OCI-LY7 (cell line): ENCODE results near the gene ZFAND4. TPM values are rescaled to one million over a fixed set of nuclear protein-coding genes. Genes with fewer than 3 reads are reported as not detected.

Source experiments
- BruUV-seq: library from RNA; stranded (reverse); fragments of 400-500 nt; replicated peaks from 2 replicates; lab custom pipeline; 2021; lab: Mats Ljungman, UMichigan
- CTCF ChIA-PET: fragments of 300-600 bp; sonication (Branson Sonifier 250); formaldehyde crosslinking; loops from one replicate; lab custom pipeline; 2022; ENCODE audit warnings: antibody characterized with exemption; ENCODE audit not compliant: unreplicated experiment; lab: Charles Lee
- POLR2A ChIA-PET: fragments of 300-600 bp; sonication (Branson Sonifier 250); formaldehyde crosslinking; loops from one replicate; lab custom pipeline; 2022; ENCODE audit warnings: antibody characterized with exemption; lab: Charles Lee
- DNase-seq: peaks from one replicate; pipeline ENCODE4 v3.0.0-alpha.2; 2015; ENCODE audit warnings: low spot score
- H2AFZ ChIP-seq: fragments of 200-600 bp; sonication (generic), shearing (Covaris generic); 2 replicates; pipeline ENCODE4 v1.6.1; 2014; ENCODE audit warnings: mild to moderate bottlenecking, antibody characterized with exemption, low read length, moderate library complexity
- H3K27ac ChIP-seq: fragments of 200-600 bp; sonication (generic); 2 replicates; pipeline ENCODE4 v1.5.1; 2014; ENCODE audit warnings: mixed run types, low read depth, mild to moderate bottlenecking, moderate library complexity, low read length, inconsistent platforms; ENCODE audit not compliant: poor library complexity, severe bottlenecking
- H3K36me3 ChIP-seq: fragments of 200-600 bp; sonication (generic); 2 replicates; pipeline ENCODE4 v1.6.1; 2014; ENCODE audit warnings: mild to moderate bottlenecking, antibody characterized with exemption, low read length, moderate library complexity, mixed read lengths; ENCODE audit not compliant: insufficient read depth
- H3K4me1 ChIP-seq: fragments of 200-600 bp; sonication (generic); 2 replicates; pipeline ENCODE4 v1.5.1; 2014; ENCODE audit warnings: mild to moderate bottlenecking, low read length; ENCODE audit not compliant: insufficient read depth, poor library complexity, severe bottlenecking
- H3K4me2 ChIP-seq: fragments of 200-600 bp; sonication (generic); 2 replicates; pipeline ENCODE4 v1.6.1; 2014; ENCODE audit warnings: mild to moderate bottlenecking, low read length
- H3K4me3 ChIP-seq: fragments of 200-600 bp; sonication (generic); 2 replicates; pipeline ENCODE4 v1.5.1; 2014; ENCODE audit warnings: mild to moderate bottlenecking, low read depth, low read length; ENCODE audit not compliant: poor library complexity, severe bottlenecking
- H3K79me2 ChIP-seq: fragments of 200-600 bp; sonication (generic); 2 replicates; pipeline ENCODE4 v1.6.1; 2016; ENCODE audit warnings: low read depth, mild to moderate bottlenecking, low read length, moderate library complexity, mixed read lengths; ENCODE audit not compliant: insufficient read depth
- H3K9me2 ChIP-seq: fragments of 200-600 bp; sonication (generic); 2 replicates; pipeline ENCODE4 v1.6.1; 2016; ENCODE audit warnings: mild to moderate bottlenecking, low read length, mixed read lengths; ENCODE audit not compliant: insufficient read depth
- H3K9me3 ChIP-seq: fragments of 200-600 bp; sonication (generic); 2 replicates; pipeline ENCODE4 v1.6.1; 2014; ENCODE audit warnings: mild to moderate bottlenecking, mixed run types, low read length, mixed read lengths
- H4K20me1 ChIP-seq: fragments of 200-600 bp; sonication (generic); 2 replicates; pipeline ENCODE4 v1.6.1; 2014; ENCODE audit warnings: mild to moderate bottlenecking, antibody characterized with exemption, low read length, moderate library complexity, mixed read lengths; ENCODE audit not compliant: insufficient read depth
- EZH2phosphoT487 ChIP-seq: fragments of 200-600 bp; sonication (generic); IDR thresholded peaks from 2 replicates; pipeline ENCODE4 v1.6.1; 2018; ENCODE audit warnings: low read depth, borderline replicate concordance, mild to moderate bottlenecking, mixed run types, antibody characterized with exemption, low read length, moderate library complexity, mixed read lengths
- intact Hi-C: fragments of 100-400 bp; cut with micrococcal nuclease; formaldehyde crosslinking; loops from one replicate; pipeline ENCODE4 v1.10.0; 2022; ENCODE audit not compliant: unreplicated experiment
- total RNA-seq, 2 experiments: library from RNA; depleted of rRNA in 1 of 2; stranded (reverse); fragments of >200 nt in 1 of 2; shearing (Covaris generic) in 1 of 2; gene quantifications; 2 replicates each; pipeline ENCODE4 v1.2.3, GENCODE V29; 2014 to 2022
- TF ChIP-seq, protein P1 (sequence below): fragments of 200-600 bp; sonication (generic); conservative IDR thresholded peaks from 2 replicates; pipeline ENCODE4 v1.5.1; 2014; ENCODE audit warnings: mild to moderate bottlenecking, antibody characterized with exemption, low read length, moderate library complexity, mixed read lengths

The ZFAND4 gene
- total RNA-seq, 2 experiments from 2014 or later, result 18.6 to 35.8 TPM

DNA sequence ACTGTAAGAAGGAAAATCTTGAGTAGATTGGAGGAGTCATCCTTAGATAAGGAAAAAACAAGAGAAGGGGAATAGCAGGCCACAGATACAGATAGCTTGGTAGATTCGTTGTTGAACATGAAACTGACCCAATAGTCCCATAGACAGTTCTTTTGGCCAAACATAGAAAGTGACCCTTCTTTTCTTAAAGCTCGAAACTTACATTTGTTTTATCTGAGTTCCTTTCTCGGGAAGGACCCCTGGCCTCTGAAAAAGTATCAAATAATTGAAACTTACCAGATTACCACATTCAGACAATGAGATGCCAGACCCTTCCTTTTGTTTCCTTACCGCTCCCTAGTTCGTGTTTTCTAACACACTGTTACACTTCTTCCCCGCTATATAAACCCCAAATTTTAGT lies 72.9 kb downstream of the ZFAND4 start:
- intact Hi-C loops, result loop anchor here (5.0 kb wide), 1 partner anchor 352 kb away; no protein-coding TSS in a partner anchor

GRCh38 chr10:45599021-45599603 lies 73.5 kb downstream of the ZFAND4 start:
- no peaks in the 10 kb centered on the region for H3K9me3 ChIP-seq
- intact Hi-C loops, result loop anchor here (5.0 kb wide), 1 partner anchor 352 kb away; no protein-coding TSS in a partner anchor
- peaks cover under 1% of the 10 kb centered on the region; the same call in 1 of the 2 replicates for H3K79me2 ChIP-seq
- H2AFZ ChIP-seq, result no peak overlapping the region
- TF ChIP-seq, protein P1, sequence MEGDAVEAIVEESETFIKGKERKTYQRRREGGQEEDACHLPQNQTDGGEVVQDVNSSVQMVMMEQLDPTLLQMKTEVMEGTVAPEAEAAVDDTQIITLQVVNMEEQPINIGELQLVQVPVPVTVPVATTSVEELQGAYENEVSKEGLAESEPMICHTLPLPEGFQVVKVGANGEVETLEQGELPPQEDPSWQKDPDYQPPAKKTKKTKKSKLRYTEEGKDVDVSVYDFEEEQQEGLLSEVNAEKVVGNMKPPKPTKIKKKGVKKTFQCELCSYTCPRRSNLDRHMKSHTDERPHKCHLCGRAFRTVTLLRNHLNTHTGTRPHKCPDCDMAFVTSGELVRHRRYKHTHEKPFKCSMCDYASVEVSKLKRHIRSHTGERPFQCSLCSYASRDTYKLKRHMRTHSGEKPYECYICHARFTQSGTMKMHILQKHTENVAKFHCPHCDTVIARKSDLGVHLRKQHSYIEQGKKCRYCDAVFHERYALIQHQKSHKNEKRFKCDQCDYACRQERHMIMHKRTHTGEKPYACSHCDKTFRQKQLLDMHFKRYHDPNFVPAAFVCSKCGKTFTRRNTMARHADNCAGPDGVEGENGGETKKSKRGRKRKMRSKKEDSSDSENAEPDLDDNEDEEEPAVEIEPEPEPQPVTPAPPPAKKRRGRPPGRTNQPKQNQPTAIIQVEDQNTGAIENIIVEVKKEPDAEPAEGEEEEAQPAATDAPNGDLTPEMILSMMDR, result no peak
- no peak for TF ChIP-seq EZH2phosphoT487
- H3K9me2 ChIP-seq, result no peaks in the 10 kb centered on the region
- no peaks in the 10 kb centered on the region for H3K36me3 ChIP-seq
- ChIA-PET CTCF (no interaction called here), POLR2A (interaction anchor here (0.6 kb wide), 1 partner anchor 38 kb away, joined by 4 read pairs; no protein-coding TSS in a partner anchor)
- no peak overlapping the region for H3K4me2 ChIP-seq
- H4K20me1 ChIP-seq, result no peaks in the 10 kb centered on the region
- H3K4me3 ChIP-seq, result no peak overlapping the region
- no peak for DNase-seq
- no peak overlapping the region for H3K27ac ChIP-seq
- BruUV-seq, result no TSS peak
- H3K4me1 ChIP-seq, result peaks cover 5% of the 10 kb centered on the region

More for the DNA sequence above, 72.9 kb downstream of the ZFAND4 start:
- Histone ChIP-seq H3K36me3 (no peaks in the 10 kb centered on the region), H3K79me2 (no peaks in the 10 kb centered on the region), H3K9me2 (no peaks in the 10 kb centered on the region), H3K4me2 (no peak overlapping the region), H2AFZ (no peak overlapping the region), H4K20me1 (no peaks in the 10 kb centered on the region), H3K9me3 (no peaks in the 10 kb centered on the region), H3K4me3 (no peak overlapping the region), H3K4me1 (peaks cover 5% of the 10 kb centered on the region), H3K27ac (no peak overlapping the region)
- no peak for TF ChIP-seq EZH2phosphoT487
- TF ChIP-seq, protein P1, result no peak
- CTCF ChIA-PET, result no interaction called here
- POLR2A ChIA-PET, result no interaction called here
- BruUV-seq, result no TSS peak
- DNase-seq, result no peak

DNA sequence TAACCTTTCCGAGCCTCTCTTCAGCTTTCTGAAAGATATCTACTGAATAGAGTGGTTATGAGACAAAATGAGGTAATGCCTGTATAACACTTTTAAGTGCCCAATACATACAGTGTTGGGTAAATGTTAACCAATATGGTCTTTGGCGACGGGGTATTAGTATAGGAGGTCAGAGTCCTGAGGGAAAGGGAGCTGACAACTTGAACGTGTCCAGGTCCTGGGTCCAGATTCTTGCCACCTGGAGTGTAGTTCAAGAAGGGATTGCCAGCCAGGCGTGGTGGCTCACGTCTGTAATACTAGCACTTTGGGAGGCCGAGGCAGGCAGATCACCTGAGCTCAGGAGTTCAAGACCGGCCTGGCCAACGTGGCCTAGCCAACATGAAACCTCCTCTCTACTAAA lies 76.0 kb downstream of the ZFAND4 start:
- no peaks in the 10 kb centered on the region for H3K9me3 ChIP-seq
- CTCF ChIA-PET, result no interaction called here
- peaks cover 20% of the 10 kb centered on the region for H3K79me2 ChIP-seq
- H3K27ac ChIP-seq, result no peak overlapping the region
- TF ChIP-seq, protein P1, result no peak
- TF ChIP-seq EZH2phosphoT487, result no peak
- no peak overlapping the region for H2AFZ ChIP-seq
- H3K4me2 ChIP-seq, result no peak overlapping the region
- POLR2A ChIA-PET, result interaction anchor here (0.7 to 1.5 kb wide), 2 partner anchors 47 to 146 kb away, joined by 3 read pairs; no protein-coding TSS in a partner anchor
- H3K9me2 ChIP-seq, result no peaks in the 10 kb centered on the region
- H3K36me3 ChIP-seq, result no peaks in the 10 kb centered on the region
- no peak overlapping the region for H3K4me3 ChIP-seq
- no TSS peak for BruUV-seq
- H4K20me1 ChIP-seq, result no peaks in the 10 kb centered on the region
- intact Hi-C loops, result loop anchor here (5.0 kb wide), 1 partner anchor 349 kb away; no protein-coding TSS in a partner anchor
- peaks cover 28% of the 10 kb centered on the region for H3K4me1 ChIP-seq
- no peak for DNase-seq
